ENCODE data around the gene MISFA. TPM values are rescaled to one million over a fixed set of nuclear protein-coding genes. Genes with fewer than 3 reads are reported as not detected.
"Not testable (repeated sequence)": the region's sequence is repeated elsewhere in the genome, so short reads cannot be mapped to it uniquely, and the experiment has no call there.

MISFA gene
- total RNA-seq, 4 donors from 2014 or later: 1.3 to 5.7 (median 4.4) TPM; not detected in 1

DNA sequence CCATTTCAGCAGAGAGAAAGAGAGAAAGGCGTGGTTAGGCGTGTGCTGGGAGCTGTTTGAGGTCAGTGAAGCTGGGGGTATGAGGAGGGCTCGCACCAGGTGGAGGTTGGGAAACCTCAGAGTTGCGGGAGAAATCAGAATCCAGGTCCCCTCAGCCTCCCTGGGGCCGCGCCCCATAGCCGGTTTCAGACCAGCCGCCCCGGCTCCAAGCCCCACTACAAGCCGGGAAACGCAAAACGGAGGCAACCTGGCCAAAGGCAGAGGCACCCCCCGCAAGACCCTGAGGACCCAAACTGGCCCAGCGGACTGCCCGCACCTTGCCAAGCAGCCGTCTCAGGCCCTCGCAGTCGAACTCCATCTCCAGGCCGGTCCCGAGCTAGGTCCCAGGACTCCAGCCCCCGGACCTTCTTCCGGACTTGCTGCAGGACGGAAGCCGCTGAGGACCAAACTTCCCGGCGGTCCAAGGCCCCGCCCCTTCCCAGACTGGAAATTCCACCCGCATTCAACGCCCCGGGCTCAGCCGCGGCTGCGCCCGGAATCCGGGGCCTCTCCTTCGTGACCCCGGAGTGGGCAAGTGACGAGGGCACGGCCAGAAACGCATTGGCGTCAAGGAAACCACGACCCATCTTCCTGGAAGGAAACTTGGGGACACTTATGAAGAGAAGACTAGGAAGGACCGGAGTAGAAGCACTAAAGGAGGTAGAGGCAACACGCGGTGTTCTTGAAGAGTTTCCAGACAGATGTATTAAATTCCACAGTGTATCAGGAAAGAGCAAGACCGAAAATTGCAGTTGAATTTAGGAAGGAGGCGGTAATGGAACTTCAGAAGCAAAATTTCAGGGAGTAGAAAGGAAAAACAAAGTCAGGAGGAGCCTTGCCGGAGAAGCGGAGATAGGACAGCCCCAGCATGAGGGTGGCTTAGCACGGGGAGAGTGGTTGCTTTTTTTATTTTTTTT lies 11.0 kb upstream of the MISFA start, which contains the start of gene UEVLD:
UEVLD (minus strand) TSS at position 438 of the 956 bp plus-strand sequence; CDS start at position 358, 80 bp downstream.
- H3K36me3 ChIP-seq: no peaks in the 10 kb centered on the region
- peak; percentile 89 for DNase-seq
- TF ChIP-seq POLR2A (IDR thresholded peaks at IDR 0.05): peak in 1 of 2 donors; percentile 70
- TF ChIP-seq, protein P1, sequence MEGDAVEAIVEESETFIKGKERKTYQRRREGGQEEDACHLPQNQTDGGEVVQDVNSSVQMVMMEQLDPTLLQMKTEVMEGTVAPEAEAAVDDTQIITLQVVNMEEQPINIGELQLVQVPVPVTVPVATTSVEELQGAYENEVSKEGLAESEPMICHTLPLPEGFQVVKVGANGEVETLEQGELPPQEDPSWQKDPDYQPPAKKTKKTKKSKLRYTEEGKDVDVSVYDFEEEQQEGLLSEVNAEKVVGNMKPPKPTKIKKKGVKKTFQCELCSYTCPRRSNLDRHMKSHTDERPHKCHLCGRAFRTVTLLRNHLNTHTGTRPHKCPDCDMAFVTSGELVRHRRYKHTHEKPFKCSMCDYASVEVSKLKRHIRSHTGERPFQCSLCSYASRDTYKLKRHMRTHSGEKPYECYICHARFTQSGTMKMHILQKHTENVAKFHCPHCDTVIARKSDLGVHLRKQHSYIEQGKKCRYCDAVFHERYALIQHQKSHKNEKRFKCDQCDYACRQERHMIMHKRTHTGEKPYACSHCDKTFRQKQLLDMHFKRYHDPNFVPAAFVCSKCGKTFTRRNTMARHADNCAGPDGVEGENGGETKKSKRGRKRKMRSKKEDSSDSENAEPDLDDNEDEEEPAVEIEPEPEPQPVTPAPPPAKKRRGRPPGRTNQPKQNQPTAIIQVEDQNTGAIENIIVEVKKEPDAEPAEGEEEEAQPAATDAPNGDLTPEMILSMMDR (IDR thresholded peaks at IDR 0.05): no peak
- H3K27me3 ChIP-seq: no peaks in the 10 kb centered on the region
- intact Hi-C loops (cut with DNase I): loop anchor here (10.0 kb wide), 1 partner anchor 46 kb away; the partner anchor contains the start of gene SPTY2D1
- H3K27ac ChIP-seq: peak within 1 kb of the TSS in 2 of 3 donors; percentile 54 to 85
- H3K9me3 ChIP-seq: no peaks in the 10 kb centered on the region
- H3K4me1 ChIP-seq: peaks cover 9 to 15% of the 10 kb centered on the region in 2 donors
- H3K4me3 ChIP-seq (replicated peaks in 1 of 3): peak within 1 kb of the TSS; percentile 21 to 55 (median 36)
- 1 to 3% methylated on average over 28 to 41 of the region's 50 CpGs for WGBS, 2 donors

DNA sequence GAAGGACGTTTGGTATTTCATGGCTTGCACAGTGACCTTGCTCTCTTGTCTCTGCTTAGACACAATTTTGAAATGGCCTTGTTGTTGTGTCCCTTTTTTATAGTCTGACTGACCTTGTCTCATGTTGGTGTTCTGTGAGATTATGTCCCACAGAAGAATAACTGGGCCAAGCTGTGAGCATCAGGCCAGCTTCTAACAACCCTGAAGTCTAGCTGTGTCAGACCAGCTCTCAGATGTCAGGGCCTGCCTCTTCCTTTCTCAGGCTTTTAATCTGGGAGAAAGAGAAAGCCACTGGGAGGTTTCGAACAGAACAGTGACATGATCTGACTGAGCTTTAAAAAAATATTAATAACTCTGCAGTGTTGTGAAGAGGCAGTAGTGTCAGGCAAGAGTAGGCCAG lies 9.0 kb upstream of the MISFA start:
- TF ChIP-seq, protein P1 (IDR thresholded peaks at IDR 0.05): no peak
- no peak for TF ChIP-seq POLR2A (IDR thresholded peaks at IDR 0.05)
- Histone ChIP-seq H3K4me3 (replicated peaks in 1 of 3) (no peak overlapping the region), H3K27me3 (no peaks in the 10 kb centered on the region), H3K36me3 (no peaks in the 10 kb centered on the region), H3K27ac (no peak overlapping the region), H3K4me1 (peaks cover 9 to 15% of the 10 kb centered on the region in 2 donors), H3K9me3 (no peaks in the 10 kb centered on the region)
- no peak for DNase-seq
- intact Hi-C loops (cut with DNase I): no loop called here
- WGBS, 2 donors: 58 to 75% methylated on average over 2 of the region's 2 CpGs

DNA sequence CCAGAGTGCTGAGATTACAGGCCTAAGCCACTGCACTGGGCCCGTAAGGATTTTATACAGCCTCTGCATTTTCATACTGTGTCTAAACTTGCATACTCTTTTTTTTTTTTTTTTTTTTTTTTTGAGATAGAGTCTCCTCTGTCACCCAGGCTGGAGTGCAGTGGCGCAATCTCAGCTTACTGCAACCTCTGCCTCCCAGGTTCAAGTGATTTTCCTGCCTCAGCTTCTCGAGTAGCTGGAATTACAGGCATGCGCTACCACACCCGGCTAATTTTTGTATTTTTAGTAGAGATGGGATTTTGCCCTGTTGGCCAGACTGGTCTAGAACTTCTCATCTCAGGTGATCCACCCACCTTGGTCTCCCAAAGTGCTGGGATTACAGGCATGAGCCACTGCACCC lies 5.5 kb upstream of the MISFA start:
- H3K27me3 ChIP-seq; intact Hi-C loops (cut with DNase I); H3K36me3 ChIP-seq; H3K9me3 ChIP-seq; H3K4me3 ChIP-seq (replicated peaks in 1 of 3); H3K27ac ChIP-seq: not testable (repeated sequence)
- peak; percentile 35 to 40 for DNase-seq
- peaks cover 6 to 10% of the 10 kb centered on the region in 2 donors for H3K4me1 ChIP-seq
- whole genome bisulfite sequencing, 2 donors: 58 to 63% methylated on average over 5 of the region's 5 CpGs

DNA sequence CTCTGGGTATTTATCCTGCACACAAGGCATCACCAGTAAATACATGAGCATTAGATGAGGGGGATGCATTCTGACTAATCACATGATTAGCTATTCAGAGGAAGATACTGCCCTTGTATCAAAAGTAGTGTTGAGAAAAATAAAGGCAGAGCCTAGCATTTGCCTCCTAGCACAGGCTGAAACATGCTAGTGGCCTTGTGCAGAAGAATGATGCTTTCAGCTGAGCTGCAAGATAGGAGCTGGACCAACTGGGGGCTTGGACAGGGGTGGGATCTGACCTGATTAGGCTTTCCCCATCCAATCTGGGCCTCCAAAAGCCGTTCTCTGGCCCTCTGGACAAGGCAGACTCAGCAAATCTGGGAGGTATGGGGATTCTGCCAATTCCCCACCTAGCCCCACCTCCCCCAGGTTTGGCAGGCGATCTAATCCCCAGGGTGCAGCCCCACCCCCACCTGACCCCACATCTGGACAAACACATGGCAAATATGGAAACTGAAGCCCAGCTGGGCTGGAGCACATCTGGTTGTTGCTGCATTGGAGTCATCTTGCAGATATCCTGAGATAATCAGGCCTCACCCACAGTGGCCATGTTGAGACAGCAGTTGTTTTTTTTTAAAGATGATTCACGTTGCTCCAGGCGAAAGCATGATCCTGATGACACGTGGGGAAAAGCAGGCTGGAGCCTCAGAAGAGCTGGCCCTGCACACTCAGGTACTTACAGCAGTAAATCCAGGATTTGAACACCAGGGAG lies 4.4 kb upstream of the MISFA start:
- TF ChIP-seq POLR2A (IDR thresholded peaks at IDR 0.05): no peak
- TF ChIP-seq, protein P1 (IDR thresholded peaks at IDR 0.05): no peak
- intact Hi-C loops (cut with DNase I): no loop called here
- WGBS, 2 donors: 56 to 74% methylated on average over 3 to 5 of the region's 5 CpGs
- Histone ChIP-seq H3K4me3 (replicated peaks in 1 of 3) (no peak overlapping the region), H3K9me3 (no peaks in the 10 kb centered on the region), H3K27ac (no peak overlapping the region), H3K4me1 (peaks cover 0 to under 1% of the 10 kb centered on the region in 2 donors), H3K27me3 (no peaks in the 10 kb centered on the region), H3K36me3 (no peaks in the 10 kb centered on the region)
- DNase-seq: no peak

DNA sequence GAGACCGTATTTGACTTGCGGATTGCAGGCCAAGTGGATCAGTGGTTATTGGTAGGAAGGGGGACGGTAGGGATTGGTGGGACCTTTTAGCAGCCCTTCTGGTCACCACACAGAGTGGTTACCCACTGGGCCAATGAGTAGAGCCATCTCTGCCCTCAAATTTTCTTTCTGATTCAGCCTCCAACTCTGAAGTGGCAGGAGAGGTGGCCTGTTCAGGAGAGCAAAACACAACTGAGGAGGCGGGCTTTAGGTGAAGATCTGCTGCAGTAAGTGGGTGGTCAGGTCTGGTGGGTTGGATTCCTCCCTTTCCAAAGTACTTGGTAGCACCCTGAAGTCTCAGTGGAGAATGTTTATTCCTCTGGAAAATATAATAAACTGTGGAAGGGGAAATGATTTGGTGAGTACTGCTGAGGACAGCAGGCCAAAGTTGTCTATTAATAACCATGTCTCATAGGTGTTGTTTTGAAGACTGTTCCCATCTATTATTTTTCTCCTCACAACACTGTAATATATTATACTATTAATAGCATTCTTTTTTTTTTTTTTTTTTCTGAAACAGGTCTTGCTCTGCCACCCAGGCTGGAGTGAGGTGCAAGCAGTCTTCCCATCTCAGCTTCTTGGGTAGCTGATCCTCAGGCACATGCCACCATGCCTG lies 1.5 kb downstream of the MISFA start:
- no peaks in the 10 kb centered on the region for H3K4me1 ChIP-seq
- H3K9me3 ChIP-seq: no peaks in the 10 kb centered on the region
- intact Hi-C loops (cut with DNase I): no loop called here
- H3K27ac ChIP-seq: no peak overlapping the region
- H3K36me3 ChIP-seq: no peaks in the 10 kb centered on the region
- no peak for TF ChIP-seq POLR2A (IDR thresholded peaks at IDR 0.05)
- TF ChIP-seq, protein P1 (IDR thresholded peaks at IDR 0.05): no peak
- WGBS, 2 donors: 85 to 98% methylated on average over 4 of the region's 4 CpGs
- H3K4me3 ChIP-seq (replicated peaks in 1 of 3): no peak overlapping the region
- no peak for DNase-seq
- no peaks in the 10 kb centered on the region for H3K27me3 ChIP-seq

All from thyroid gland (tissue), 4 donors.